ACHN (cell line): ENCODE measurements around the gene TPH1.
A peak's percentile ranks its signal among the peaks of the same experiment; 100 is the strongest.
"Not testable (repeated sequence)": the region's sequence is repeated elsewhere in the genome, so short reads cannot be mapped to it uniquely, and the experiment has no call there.

Experiments used
- DNase-seq: peaks from one replicate; pipeline ENCODE4 v3.0.0-alpha.2; 2015
- in situ Hi-C: cut with HindIII; loops from 2 replicates; pipeline ENCODE4 v1.10.0; 2017; ENCODE audit warnings: low sequenced_read_pairs, low pct_ligation_motif_present, low pct_unique_long_range_greater_than_20kb

Gene TPH1

DNA sequence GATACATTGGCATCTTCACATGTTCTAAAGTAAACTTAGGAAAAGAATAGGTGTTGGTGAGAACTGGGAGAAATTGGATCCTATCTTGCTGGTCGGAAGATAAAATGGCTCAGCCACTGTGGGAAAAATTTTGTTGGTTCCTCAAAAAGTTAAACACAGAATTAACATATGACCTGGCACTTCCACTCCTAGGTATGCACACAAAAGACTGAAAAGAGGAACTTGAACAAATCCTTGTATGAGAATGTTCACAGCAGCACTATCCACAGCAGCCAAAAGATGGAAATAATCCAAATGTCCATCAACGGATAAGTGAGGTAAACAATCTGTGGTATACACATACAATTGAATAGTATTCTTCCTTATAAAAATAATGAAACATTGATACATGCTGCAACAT is 4.8 kb upstream of the TPH1 start:
- DNase-seq, result no peak
- in situ Hi-C loops, result no loop called here

DNA sequence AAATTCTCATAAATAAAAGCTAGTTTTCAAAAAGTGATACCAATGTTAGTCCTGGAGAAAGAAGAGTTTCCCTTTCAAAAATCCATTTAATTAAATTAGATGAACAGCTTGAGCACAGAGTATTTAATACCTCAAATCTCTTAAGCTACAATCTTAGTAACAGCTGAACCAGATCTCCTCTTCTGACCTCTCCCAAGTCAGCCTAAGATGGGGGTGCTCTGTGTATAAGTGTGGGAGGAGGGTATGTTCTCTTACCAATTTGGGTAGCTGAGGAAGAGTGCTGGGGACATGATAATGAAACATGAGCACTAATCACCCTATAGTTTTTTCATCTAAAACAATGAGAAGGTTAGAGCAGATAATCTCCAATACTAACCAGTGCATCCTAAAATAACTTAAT is 9.6 kb downstream of the TPH1 start:
- in situ Hi-C loops, result no loop called here
- no peak for DNase-seq

DNA sequence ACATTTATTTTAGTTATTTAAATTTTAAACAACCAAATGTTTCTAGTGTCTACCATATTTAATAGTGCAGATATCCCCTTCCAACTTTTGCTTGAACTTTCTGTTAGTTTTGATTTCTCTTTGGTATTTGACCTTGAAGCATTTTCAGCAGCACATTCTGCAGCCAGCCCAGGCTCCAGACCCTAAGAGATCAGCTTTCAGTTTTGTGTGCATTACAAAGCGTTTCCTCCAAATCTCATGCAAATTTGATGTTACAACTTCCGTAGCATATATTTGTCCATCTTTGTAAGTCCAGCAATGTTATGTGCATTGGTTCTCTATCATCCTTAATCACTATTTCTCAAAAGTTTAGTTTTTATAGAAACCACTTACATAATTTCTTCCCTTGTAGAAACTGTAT is 18.6 kb downstream of the TPH1 start:
- in situ Hi-C loops, result no loop called here
- DNase-seq, result no peak

DNA sequence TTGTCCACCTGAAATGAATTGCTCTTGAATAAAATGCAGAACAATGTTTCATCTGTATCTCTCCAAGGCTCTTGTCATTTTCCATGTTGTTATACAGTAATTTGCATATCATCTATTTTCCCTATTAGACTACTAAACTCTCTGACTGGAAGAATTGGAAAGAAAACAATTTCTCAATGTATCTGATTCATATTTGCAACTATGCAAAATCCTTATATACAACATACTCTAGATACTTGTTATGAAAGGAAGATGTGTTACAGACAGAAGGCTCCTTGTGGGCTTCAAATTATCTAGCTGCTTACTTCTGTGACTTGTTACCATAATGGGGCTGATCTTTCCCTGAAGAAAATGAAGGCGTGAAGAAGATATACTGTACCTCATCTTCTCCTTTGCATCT is 23.6 kb downstream of the TPH1 start:
- DNase-seq, result no peak
- in situ Hi-C loops, result no loop called here

DNA sequence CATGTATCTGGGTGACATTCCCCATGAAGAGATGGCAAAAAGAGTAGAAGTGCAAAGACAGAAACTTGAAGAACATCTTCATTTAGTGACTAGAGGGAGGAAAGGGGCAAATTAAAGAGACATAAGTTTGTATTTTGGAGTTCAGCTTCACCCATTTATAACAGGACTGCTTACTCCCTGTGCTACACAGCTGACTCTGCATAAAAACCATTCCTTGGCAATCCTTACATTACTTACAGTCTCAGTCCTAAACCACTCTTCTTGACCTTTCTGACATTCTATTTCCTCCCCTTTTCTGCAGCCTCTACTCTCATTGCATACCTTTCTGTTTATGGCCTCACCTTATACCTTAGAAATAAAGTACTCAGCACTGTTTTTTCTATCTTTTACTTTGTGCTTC is 26.4 kb downstream of the TPH1 start:
- no peak for DNase-seq
- in situ Hi-C loops, result no loop called here

DNA sequence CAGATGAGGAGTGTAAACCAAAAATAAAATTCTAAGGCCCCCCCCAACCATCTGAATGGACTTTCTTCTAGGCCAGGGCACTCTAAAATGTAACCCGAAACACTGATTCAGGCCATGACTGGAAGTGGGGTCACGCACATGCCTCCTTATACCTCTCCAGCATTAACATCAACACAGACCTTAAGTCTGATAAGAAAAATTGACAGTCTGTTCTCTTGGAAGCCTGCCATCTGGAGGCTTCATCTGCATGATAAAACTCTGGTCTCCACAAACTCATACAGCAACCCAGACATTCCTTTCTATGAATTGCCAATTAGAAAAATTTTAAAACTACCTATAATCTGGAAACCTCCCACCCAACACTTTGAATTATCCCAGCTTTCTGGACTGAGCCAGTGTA is 29.3 kb downstream of the TPH1 start:
- in situ Hi-C loops, result no loop called here
- no peak for DNase-seq

DNA sequence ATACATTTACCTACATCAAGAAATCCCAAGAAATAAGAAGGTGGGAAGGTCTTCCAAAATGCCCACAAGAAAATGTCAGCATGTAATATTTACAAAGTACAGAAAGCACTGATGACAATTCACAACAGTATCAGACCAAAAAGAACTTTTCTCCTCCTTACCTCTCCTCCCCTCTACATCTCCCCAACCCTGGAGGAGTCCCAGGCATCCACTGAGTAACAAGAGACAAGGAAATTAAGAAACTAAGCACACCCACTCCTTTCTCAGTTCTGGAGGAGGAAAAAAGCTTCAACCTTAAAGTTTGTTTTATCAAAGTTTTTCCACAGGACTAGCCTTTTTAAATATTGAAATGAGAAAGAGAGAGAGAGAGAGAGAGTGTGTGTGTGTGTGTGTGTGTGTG is 31.2 kb downstream of the TPH1 start:
- in situ Hi-C loops, result no loop called here
- no peak for DNase-seq

DNA sequence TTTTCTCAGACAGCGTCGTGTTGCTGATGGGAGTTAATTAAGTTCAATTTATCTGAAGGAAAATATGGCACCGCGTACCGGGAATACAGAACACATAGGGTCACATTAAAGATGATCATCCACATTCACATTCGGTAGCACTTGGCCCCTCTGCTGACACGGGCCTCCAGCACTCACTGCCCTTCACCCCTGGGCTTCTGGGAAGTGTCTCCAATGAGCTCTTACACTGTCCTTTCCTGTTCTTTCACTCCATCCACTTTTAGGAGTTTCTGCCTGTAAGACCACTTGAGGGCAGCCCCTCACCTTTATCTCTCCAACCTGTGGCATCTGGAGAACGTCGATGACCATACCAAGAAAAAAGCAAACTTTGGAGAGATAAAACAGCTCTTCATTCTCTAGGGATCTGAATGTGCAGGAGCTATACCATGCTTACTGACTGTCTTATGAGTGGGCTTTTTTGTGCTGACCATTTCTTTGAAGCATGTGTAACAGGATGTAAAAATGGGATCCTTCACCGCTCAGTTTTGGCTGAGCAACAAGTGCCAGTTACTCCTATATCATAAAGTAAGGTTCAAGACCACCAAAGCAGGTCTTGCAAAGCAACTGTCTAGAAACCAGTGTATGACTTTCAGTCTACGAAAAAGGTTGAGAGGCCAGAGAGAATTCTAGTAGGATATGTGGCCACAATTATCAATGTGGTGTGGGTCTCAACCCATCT is 32.1 kb downstream of the TPH1 start:
- in situ Hi-C loops, result no loop called here
- DNase-seq, result no peak

DNA sequence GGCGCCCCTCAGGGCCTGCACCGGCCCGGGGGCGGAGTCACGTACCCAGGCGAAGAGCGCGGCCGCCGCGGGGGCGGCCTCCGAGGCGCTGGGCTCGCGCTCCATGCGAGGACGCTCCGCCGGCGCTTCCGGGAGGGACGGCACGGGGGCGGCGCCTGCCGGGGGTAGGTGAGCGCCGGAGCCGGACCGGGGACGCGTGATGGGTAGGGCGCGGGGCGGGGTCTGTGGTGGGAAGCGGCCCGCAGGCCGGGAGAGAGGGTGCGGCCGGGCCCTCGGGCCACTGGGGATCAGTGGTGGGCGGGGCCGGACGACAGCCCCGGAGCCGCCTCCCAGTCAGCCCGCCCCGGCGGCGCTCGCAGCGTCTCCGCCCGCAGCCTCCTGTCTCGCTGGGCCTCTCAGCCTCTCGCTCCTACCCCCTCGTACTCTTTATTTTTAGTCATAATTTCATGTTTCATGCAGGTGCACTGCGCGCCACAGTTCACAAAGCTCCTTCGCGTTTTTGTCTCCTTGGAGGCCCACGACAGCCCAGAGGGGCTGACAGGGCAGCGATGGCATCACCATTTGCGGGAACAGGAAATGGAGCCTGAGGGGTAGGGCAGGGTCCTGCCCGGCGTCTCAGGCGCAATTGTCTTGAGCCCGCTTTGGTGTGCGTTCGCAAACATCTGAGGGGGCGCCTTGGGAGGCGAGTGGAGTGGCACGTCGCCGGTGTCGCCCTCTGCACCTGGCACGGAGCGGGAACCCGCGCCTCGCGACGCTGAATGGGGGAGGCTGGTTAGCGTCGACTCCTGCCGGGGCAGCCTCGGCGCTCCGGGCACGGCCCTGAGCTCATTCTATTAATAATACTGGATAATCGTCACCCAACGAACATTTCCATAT is 32.9 kb downstream of the TPH1 start, which contains the start of gene SERGEF:
TSS of gene SERGEF (minus strand) at position 142 of the 876 bp plus-strand sequence. CDS start at position 105, 37 bp downstream.
- in situ Hi-C loops, result no loop called here
- peak; percentile 91 for DNase-seq

DNA sequence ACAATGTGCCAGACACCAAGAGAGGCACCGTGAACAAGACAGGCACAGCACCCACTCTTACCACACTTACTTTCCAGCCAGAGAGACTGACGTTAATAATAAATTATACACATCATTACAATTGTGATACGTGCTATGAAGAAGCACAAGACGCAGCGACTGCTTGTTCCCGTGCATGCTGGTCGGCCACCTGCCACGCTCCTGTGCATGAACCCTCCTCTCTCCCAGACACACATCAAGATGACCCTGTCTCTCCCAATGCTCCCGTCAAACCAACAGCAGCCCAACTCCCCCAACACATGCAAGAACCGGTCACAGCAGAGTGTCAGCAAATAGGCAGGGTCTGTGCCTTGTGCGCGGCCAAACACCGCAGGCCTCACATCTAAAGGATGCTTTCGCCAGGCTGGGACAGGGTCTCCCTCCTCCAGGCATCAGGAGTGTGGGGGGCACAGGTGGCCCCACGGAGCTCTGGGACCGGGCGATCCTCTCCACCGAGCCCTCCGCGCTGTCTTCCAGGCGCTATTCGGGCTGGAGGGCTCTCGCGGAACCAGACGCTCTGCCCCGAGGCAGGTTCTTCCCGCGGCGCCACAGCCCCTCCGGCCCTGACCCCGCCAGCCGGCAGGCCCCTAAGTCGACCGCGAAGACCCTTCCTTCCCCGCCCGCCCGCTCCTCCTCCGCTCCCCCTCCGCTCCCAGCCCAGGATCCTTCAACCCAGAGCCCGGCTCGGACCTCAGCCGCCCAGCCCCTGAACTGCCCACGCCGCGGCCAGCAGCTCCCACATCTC is 33.8 kb downstream of the TPH1 start:
- DNase-seq, result peak; percentile 5
- in situ Hi-C loops, result no loop called here

DNA sequence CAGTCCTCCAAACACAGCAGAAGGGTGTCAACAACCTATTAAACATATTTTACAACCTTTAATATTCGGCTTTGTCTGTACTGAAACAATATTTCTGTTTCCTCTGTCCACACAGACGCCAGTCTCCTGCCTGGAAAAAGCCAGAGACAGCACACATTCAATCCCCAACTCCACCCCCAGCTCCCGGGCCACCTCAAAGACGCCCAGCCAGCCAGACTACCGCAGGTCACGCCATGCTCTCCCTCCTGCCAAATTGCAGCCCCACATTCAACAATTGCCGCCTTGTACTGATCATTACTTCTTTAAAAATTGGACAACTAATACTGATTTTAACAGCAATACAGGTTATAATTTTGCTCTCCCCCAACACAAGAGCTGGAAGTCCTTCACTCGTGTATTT is 34.4 kb downstream of the TPH1 start:
- in situ Hi-C loops, result no loop called here
- DNase-seq, result no peak

DNA sequence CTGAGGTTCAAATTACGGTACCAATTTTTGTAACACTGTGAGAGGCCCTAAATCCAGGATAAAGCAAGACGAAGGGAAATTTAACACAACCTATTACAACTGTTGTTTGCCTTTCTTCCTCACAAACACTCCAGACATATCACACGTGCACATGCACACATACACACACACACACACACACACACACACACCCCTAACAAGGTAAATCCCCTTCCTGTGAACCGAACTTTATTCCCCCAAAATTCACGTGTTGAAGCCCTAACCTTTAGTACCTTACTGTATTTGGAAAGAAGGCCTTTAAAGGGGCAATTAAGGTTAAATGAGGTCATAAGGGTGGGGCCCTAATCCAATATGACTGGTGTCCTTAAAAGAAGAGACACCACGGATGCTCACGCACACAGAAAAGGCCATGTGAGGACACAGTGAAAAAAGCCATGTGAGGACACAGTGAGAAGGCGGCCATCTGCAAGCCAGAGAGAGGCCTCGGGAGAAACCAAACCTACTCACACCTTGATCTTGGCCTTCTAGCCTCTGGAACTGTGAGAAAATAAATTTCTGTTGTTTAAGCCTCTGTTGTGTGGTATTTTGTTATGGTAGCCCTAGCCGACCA is 35.0 kb downstream of the TPH1 start:
- in situ Hi-C loops, result no loop called here
- DNase-seq, result no peak

DNA sequence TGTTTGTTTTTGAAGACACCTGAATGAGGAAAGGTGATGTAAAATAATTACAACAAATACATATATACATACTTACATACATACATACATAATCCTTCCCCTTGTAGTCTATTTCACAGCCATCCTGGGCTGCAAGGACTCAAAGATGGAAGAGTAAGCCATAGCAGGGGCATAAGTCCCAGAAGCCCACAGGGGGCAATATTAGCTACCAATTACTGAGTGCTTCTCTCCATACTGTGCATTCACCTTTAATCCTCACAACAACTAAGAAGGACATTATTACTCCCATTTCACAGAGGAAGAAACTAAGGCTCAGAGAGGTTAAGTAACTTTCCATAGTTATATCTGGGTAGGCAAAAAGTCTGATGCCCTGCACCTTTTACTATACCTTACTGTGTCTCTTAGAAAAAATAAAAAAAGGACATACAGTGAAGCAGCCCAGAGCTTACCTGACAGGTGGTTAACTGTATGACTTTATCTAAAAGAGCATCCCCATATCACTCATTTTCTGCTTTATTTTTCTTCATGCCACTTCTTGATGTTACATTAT is 35.9 kb downstream of the TPH1 start:
- in situ Hi-C loops, result no loop called here

DNA sequence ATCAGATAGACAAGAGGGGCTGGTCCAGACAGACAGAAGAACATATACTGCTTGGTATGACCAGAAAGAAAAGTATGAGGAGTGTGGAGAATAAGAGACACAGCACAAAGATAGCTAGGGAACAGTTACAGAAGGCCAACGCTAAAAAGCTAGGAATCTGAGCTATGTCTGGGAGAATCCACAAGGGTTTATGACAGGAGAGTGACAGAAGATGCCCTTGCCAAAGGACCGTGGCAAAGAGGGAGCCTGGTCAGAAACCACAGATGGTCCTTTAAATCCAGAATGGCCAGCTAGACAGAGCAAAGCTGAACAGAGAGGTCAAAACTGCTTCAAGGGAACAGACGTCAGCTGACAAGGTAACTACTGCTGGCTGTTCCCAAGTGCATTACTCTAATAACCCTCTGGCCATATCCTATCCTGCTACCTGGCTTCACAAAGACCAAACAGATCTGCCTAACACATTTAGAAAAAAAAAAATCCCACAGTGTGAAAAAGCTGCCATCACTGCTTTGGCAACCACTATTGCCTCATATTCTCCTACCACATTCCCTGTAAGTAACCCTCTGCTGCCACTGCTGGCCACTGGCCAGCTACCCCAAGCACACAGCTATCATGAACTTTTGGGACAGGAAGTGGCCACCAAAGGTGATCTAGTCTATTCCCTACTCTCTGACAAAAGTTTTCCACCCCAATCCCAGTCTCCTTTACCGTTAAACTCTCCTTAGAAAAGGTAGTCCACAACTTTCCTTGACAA is 40.5 kb downstream of the TPH1 start:
- in situ Hi-C loops, result no loop called here
- no peak for DNase-seq

More for the DNA sequence above, 35.9 kb downstream of the TPH1 start:
- DNase-seq, result no peak

DNA sequence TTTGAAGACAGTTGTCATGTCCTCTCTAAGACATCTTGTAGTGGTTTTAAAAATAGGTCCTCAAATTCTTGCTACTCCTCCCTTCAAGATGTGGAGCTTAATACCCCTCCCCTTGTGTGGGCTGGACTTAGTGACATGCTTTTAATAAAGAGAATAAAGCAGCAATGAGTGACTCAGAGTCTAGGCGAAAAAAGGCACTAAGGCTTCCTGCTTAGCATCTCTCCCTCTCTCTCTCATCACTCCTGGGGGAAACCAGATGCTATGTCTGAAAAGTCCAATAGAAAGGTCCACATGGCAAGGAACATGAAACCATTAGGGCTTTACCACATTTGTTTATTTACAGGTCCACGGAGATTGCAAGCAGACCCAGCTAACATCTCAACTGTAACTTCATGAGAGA is 44.9 kb downstream of the TPH1 start:
- DNase-seq, result no peak
- in situ Hi-C loops, result no loop called here

DNA sequence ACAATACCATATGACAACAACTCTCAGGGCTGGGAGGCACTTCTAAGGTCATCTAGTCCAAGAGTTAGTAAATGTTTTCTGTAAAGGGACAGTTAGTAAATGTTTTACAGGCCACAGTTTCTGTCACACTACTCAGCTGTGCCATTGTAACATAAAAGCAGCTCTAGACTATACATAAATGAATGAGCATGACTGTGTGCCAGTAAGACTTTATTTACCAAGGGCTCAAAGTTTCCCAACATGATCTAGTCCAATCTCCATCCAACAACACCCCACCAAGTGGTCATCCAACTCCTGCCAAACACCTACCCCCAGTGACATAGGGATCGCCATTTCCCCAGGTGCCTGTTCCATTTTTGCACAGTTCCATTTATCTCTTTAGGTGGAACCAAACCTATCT is 45.3 kb downstream of the TPH1 start:
- in situ Hi-C loops, result no loop called here
- DNase-seq, result no peak

DNA sequence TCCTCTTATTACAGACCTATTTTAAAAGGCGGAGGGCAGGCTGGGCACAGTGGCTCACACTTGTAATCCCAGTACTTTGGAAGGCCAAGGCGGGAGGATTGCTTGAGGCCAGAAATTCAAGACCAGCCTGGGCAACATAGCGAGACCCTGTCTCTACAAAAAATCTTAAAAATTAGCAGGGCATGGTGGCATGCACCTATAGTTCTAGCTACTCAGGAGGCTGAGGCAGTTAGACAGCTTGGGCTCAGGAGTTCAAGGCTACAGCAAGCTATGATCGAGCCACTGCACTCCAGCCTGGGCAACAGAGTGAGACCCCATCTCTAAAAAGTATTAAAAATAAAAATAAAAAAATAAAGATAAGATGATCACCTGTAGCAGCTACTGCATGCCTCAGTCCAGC is 45.9 kb downstream of the TPH1 start:
- in situ Hi-C loops, DNase-seq: not testable (repeated sequence)
